ENCODE results near the gene RBKS. TPM values are rescaled to one million over a fixed set of nuclear protein-coding genes. Genes with fewer than 3 reads are reported as not detected.

RBKS gene
- total RNA-seq, 1 donor from 2014 or later = 0.79 TPM

DNA sequence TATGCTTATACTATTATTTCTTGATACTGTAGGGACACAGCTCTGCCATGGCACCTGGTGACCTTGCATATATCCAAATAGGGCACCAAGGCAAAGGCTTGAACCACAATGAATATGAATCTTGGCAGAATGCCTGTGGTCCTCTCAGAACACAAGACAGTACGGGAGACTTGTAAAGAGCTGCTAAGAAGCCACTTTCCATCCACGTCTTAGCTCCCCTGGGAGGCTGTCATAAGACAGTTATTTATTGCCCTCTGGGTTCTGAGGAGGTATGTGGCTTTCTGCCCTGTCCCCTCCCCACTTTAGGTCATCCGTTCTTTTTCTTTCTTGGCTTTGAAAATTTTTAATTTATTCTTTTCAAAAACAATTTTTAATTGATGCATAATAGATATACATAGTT lies 148.5 kb downstream of the RBKS start:
- H3K36me3 Mint-ChIP-seq (ENCODE audit: low read depth) = no peaks in the 10 kb centered on the region
- H3K4me3 Mint-ChIP-seq = no peak overlapping the region
- peaks cover 2% of the 10 kb centered on the region for H3K9me3 Mint-ChIP-seq
- H3K27me3 Mint-ChIP-seq (ENCODE audit: low read depth) = peaks cover 23% of the 10 kb centered on the region
- H3K4me1 Mint-ChIP-seq = no peaks in the 10 kb centered on the region
- TF ChIP-seq, protein P1, sequence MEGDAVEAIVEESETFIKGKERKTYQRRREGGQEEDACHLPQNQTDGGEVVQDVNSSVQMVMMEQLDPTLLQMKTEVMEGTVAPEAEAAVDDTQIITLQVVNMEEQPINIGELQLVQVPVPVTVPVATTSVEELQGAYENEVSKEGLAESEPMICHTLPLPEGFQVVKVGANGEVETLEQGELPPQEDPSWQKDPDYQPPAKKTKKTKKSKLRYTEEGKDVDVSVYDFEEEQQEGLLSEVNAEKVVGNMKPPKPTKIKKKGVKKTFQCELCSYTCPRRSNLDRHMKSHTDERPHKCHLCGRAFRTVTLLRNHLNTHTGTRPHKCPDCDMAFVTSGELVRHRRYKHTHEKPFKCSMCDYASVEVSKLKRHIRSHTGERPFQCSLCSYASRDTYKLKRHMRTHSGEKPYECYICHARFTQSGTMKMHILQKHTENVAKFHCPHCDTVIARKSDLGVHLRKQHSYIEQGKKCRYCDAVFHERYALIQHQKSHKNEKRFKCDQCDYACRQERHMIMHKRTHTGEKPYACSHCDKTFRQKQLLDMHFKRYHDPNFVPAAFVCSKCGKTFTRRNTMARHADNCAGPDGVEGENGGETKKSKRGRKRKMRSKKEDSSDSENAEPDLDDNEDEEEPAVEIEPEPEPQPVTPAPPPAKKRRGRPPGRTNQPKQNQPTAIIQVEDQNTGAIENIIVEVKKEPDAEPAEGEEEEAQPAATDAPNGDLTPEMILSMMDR (conservative IDR thresholded peaks at IDR 0.05) = no peak
- no peak overlapping the region for H3K27ac Mint-ChIP-seq (ENCODE audit: unreplicated experiment)
- DNase-seq (ENCODE audit: low read depth, low spot score) = no peak

DNA sequence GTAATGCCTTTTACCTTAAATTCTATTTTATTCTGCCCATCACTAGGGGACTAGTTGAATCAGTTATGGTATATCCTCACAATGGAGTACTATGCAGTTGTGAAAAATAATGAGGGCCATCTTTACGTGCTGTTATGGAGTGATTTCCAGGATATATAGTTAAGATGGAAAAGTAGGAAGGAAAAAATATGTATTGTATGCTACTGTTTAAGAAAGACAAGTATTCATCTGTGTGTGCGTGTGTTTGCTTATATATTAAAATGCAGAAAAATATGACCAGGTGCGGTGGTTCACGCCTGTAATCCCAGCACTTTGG lies 151.2 kb downstream of the RBKS start:
- H3K27ac Mint-ChIP-seq (ENCODE audit: unreplicated experiment) = no peak overlapping the region
- TF ChIP-seq, protein P1 (conservative IDR thresholded peaks at IDR 0.05) = no peak
- H3K9me3 Mint-ChIP-seq = peaks cover 2% of the 10 kb centered on the region
- H3K27me3 Mint-ChIP-seq (ENCODE audit: low read depth) = peaks cover 12% of the 10 kb centered on the region
- no peaks in the 10 kb centered on the region for H3K36me3 Mint-ChIP-seq (ENCODE audit: low read depth)
- H3K4me1 Mint-ChIP-seq = peaks cover 5% of the 10 kb centered on the region
- H3K4me3 Mint-ChIP-seq = no peak overlapping the region
- DNase-seq (ENCODE audit: low read depth, low spot score) = no peak

DNA sequence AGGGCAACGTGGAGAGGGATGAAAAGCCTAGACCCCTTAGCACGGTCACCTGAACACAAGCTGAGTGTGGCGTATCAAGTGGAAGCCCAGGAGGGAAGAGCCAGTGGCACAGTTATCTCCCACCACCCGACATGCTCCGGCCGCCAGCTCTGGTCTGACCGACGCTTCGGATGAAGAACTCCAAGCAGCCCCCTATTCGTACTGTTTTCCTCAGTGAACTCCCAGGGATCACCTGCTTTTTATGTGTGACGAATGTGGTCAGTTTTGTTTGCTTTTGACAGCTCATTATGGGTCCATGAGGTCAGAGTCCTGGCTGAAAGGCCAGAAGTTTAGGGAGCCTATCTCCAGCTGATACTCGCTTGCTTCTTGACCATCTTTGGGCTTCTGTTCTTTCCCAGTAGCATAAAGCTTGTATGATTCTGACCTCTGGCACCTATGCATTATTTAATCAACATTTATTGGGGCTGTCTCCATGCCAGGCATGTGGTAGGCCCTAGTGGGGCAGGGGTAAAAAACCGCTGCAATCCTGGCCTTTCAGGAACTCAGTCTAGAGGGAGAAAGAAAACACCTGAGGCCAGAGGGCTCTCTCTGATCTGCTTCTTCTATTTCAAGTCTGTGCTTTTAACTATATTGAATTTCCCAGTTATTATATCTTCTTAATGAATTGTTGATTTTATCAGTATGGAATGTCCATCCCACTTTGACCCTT lies 151.7 kb downstream of the RBKS start:
- Mint-ChIP-seq H3K27me3 (ENCODE audit: low read depth) (peaks cover 12% of the 10 kb centered on the region), H3K27ac (ENCODE audit: unreplicated experiment) (no peak overlapping the region), H3K4me3 (no peak overlapping the region), H3K36me3 (ENCODE audit: low read depth) (no peaks in the 10 kb centered on the region), H3K4me1 (peaks cover 5% of the 10 kb centered on the region), H3K9me3 (peaks cover 2% of the 10 kb centered on the region)
- TF ChIP-seq, protein P1 (conservative IDR thresholded peaks at IDR 0.05) = no peak
- no peak for DNase-seq (ENCODE audit: low read depth, low spot score)

DNA sequence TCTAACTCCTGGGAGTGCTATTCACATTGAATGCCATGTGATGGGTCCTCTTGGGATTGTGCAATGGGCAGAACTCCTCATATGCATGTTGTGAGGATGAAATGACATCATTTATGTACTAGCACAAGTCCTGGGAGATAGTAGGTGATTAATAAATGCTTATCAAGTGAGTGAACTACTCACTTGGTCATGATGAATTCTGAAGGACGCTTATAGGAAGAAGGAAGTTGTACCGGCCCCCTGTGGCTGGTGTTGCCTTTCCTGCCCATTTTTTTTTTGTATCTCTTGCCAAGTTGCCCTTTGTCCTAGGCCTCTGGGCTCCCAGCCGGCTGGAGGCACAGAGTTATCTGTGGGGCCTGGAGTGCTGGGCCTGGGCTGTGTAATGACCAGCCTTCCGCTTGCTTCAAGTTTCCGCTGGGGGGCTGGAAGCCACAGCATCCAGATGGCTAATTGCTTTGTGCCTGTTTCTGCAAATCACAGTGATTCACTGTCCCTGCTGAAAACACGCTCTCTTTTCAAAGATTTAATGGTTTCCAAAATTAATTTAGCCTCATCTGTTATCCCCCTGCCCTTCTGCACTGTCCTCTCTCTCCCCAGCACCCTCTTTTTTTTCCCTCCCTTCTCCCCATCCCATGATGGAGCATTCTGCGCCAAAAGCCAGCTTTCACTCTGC lies 152.4 kb downstream of the RBKS start:
- Mint-ChIP-seq H3K27ac (ENCODE audit: unreplicated experiment) (no peak overlapping the region), H3K4me3 (no peak overlapping the region), H3K27me3 (ENCODE audit: low read depth) (peaks cover 12% of the 10 kb centered on the region), H3K9me3 (peaks cover 2% of the 10 kb centered on the region), H3K36me3 (ENCODE audit: low read depth) (no peaks in the 10 kb centered on the region), H3K4me1 (peaks cover 5% of the 10 kb centered on the region)
- TF ChIP-seq, protein P1 (conservative IDR thresholded peaks at IDR 0.05) = no peak
- no peak for DNase-seq (ENCODE audit: low read depth, low spot score)

DNA sequence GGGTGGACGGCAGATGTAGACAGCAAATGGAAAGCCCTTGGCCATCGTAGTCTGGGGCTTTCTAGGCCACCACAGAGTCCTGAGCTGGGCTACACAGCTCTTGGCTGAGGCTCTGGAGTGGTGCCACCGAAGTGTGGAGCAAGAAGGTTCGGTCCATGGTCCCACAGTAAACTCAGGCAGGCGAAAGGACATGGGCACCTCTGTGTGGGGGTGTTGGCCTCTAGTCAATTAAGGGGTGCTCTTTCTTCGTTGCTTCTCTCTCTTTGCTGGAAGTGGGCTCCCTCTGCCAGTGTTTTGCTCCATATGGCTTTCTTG lies 153.3 kb downstream of the RBKS start:
- Mint-ChIP-seq H3K4me3 (peak overlapping the region; percentile 47), H3K9me3 (peaks cover 2% of the 10 kb centered on the region), H3K4me1 (peaks cover 5% of the 10 kb centered on the region), H3K36me3 (ENCODE audit: low read depth) (no peaks in the 10 kb centered on the region), H3K27ac (ENCODE audit: unreplicated experiment) (no peak overlapping the region), H3K27me3 (ENCODE audit: low read depth) (peaks cover 12% of the 10 kb centered on the region)
- TF ChIP-seq, protein P1 (conservative IDR thresholded peaks at IDR 0.05) = no peak
- no peak for DNase-seq (ENCODE audit: low read depth, low spot score)

All from neural crest cell (in vitro differentiated cells).